Astrocyte (in vitro differentiated cells and primary cell): Measurements from ENCODE around the gene P3H2. TPM values are rescaled to one million over a fixed set of nuclear protein-coding genes. Genes with fewer than 3 reads are reported as not detected.

Source experiments
- DNase-seq: peaks from one replicate; pipeline ENCODE4 v3.0.0-alpha.2; 2010; ENCODE audit warnings: low read depth
- FAIRE-seq: peaks from 2 replicates; lab custom pipeline; 2011; peaks lifted over from hg19 to GRCh38; lab: Jason Lieb, UNC
- H2AFZ ChIP-seq: 2 replicates; pipeline ENCODE4 v1.6.0; 2012; ENCODE audit warnings: low read depth, low read length, inconsistent platforms
- H3K27ac ChIP-seq: 2 replicates; pipeline ENCODE4 v1.5.1; 2011; ENCODE audit warnings: low read depth, low read length, inconsistent platforms
- H3K27me3 ChIP-seq: 2 replicates; pipeline ENCODE4 v1.6.0; 2011; ENCODE audit warnings: low read length, inconsistent platforms; ENCODE audit not compliant: insufficient read depth
- H3K36me3 ChIP-seq: 2 replicates; pipeline ENCODE4 v1.5.1; 2011; ENCODE audit warnings: low read length, inconsistent platforms; ENCODE audit not compliant: insufficient read depth
- H3K4me1 ChIP-seq: 2 replicates; pipeline ENCODE4 v1.5.1; 2011; ENCODE audit warnings: low read length, inconsistent platforms; ENCODE audit not compliant: insufficient read depth
- H3K4me2 ChIP-seq: 2 replicates; pipeline ENCODE4 v1.6.0; 2012; ENCODE audit warnings: low read length, inconsistent platforms
- H3K4me3 ChIP-seq: 2 replicates; pipeline ENCODE4 v1.5.1; 2011; ENCODE audit warnings: low read depth, mild to moderate bottlenecking, low read length, inconsistent platforms; ENCODE audit not compliant: insufficient read depth
- H3K79me2 ChIP-seq: 2 replicates; pipeline ENCODE4 v1.6.0; 2012; ENCODE audit warnings: mild to moderate bottlenecking, low read length, inconsistent platforms; ENCODE audit not compliant: insufficient read depth
- H3K9ac ChIP-seq: 2 replicates; pipeline ENCODE4 v1.6.0; 2012; ENCODE audit warnings: mild to moderate bottlenecking, low read length, inconsistent platforms
- H3K9me3 ChIP-seq: 2 replicates; pipeline ENCODE4 v1.5.1; 2012; ENCODE audit warnings: low read depth, mild to moderate bottlenecking, low read length, inconsistent platforms; ENCODE audit not compliant: insufficient read depth
- H4K20me1 ChIP-seq: 2 replicates; pipeline ENCODE4 v1.6.0; 2012; ENCODE audit warnings: low read length, inconsistent platforms; ENCODE audit not compliant: insufficient read depth
- H3K27ac Mint-ChIP-seq: one replicate; pipeline ENCODE4 v1.8.0; 2021; ENCODE audit warnings: mild to moderate bottlenecking, mixed read lengths; ENCODE audit not compliant: unreplicated experiment
- H3K27me3 Mint-ChIP-seq: one replicate; pipeline ENCODE4 v1.8.0; 2021; ENCODE audit warnings: low read depth, mixed read lengths; ENCODE audit not compliant: unreplicated experiment
- H3K36me3 Mint-ChIP-seq: one replicate; pipeline ENCODE4 v1.8.0; 2021; ENCODE audit warnings: low read depth, mixed read lengths; ENCODE audit not compliant: unreplicated experiment
- H3K4me1 Mint-ChIP-seq: one replicate; pipeline ENCODE4 v1.8.0; 2021; ENCODE audit warnings: low read depth, mixed read lengths; ENCODE audit not compliant: unreplicated experiment
- H3K4me3 Mint-ChIP-seq: one replicate; pipeline ENCODE4 v1.8.0; 2021; ENCODE audit warnings: mild to moderate bottlenecking, moderate library complexity, mixed read lengths; ENCODE audit not compliant: unreplicated experiment
- H3K9me3 Mint-ChIP-seq: one replicate; pipeline ENCODE4 v1.8.0; 2021; ENCODE audit warnings: mild to moderate bottlenecking, mixed read lengths; ENCODE audit not compliant: unreplicated experiment
- CTCF ChIP-seq: IDR thresholded peaks from 2 replicates; pipeline ENCODE4 v1.5.1; 2011; ENCODE audit warnings: low read depth, mild to moderate bottlenecking, inconsistent platforms, low read length, moderate library complexity; ENCODE audit not compliant: insufficient read depth
- EZH2 ChIP-seq: IDR thresholded peaks from 2 replicates; pipeline ENCODE4 v1.6.1; 2012; ENCODE audit warnings: mild to moderate bottlenecking, low read length, inconsistent platforms; ENCODE audit not compliant: insufficient read depth
- total RNA-seq: library from RNA; stranded (reverse); gene quantifications from 2 replicates; pipeline ENCODE4 v1.2.1, GENCODE V29; 2021

The P3H2 gene
- total RNA-seq, 1 donor from 2014 or later: 57.7 TPM

GRCh38 chr3:190076601-190077394 is 43.9 kb downstream of the P3H2 start:
- H3K9ac ChIP-seq: peak overlapping the region; percentile 82
- DNase-seq (peak; percentile 99), FAIRE-seq (peak; percentile 96)
- peak overlapping the region; percentile 51 for H3K4me3 Mint-ChIP-seq
- H3K27ac ChIP-seq: peak overlapping the region; percentile 99
- peak overlapping the region; percentile 99 for H3K27ac Mint-ChIP-seq
- no peaks in the 10 kb centered on the region for H3K27me3 ChIP-seq
- no peaks in the 10 kb centered on the region for H3K27me3 Mint-ChIP-seq
- TF ChIP-seq CTCF (no peak), EZH2 (no peak)
- peaks cover 34% of the 10 kb centered on the region for H3K4me1 Mint-ChIP-seq
- H2AFZ ChIP-seq: peak overlapping the region; percentile 39
- H3K4me1 ChIP-seq: peaks cover 27% of the 10 kb centered on the region
- H3K9me3 ChIP-seq: no peaks in the 10 kb centered on the region
- H3K36me3 ChIP-seq: no peaks in the 10 kb centered on the region
- H3K4me2 ChIP-seq: peak overlapping the region; percentile 76
- H3K4me3 ChIP-seq: no peak overlapping the region
- peaks cover 6% of the 10 kb centered on the region for H3K79me2 ChIP-seq
- peaks cover 1% of the 10 kb centered on the region for H3K36me3 Mint-ChIP-seq
- no peaks in the 10 kb centered on the region for H3K9me3 Mint-ChIP-seq
- no peaks in the 10 kb centered on the region for H4K20me1 ChIP-seq

- Mint-ChIP-seq H3K4me3 (no peak overlapping the region), H3K9me3 (no peaks in the 10 kb centered on the region), H3K4me1 (peaks cover 31% of the 10 kb centered on the region), H3K27me3 (no peaks in the 10 kb centered on the region), H3K27ac (peak overlapping the region; percentile 99), H3K36me3 (peaks cover 1% of the 10 kb centered on the region)
- H3K4me2 ChIP-seq: peak overlapping the region; percentile 76
- no peaks in the 10 kb centered on the region for H3K27me3 ChIP-seq
- H3K4me3 ChIP-seq: no peak overlapping the region
- H3K36me3 ChIP-seq: no peaks in the 10 kb centered on the region
- no peaks in the 10 kb centered on the region for H3K9me3 ChIP-seq
- TF ChIP-seq EZH2: no peak
- no peak for TF ChIP-seq CTCF
- no peak overlapping the region for H2AFZ ChIP-seq
- H3K9ac ChIP-seq: peak overlapping the region; percentile 82
- DNase-seq (peak; percentile 49), FAIRE-seq (peak; percentile 20)
- H3K79me2 ChIP-seq: peaks cover 6% of the 10 kb centered on the region
- no peaks in the 10 kb centered on the region for H4K20me1 ChIP-seq
- H3K4me1 ChIP-seq: peaks cover 30% of the 10 kb centered on the region
- H3K27ac ChIP-seq: peak overlapping the region; percentile 99
These were observed 44.6 kb downstream of the P3H2 start for GRCh38 chr3:190076136-190076535.

GRCh38 chr3:190074817-190075216 is 45.9 kb downstream of the P3H2 start:
- Histone ChIP-seq H3K9ac (no peak overlapping the region), H3K4me1 (peaks cover 40% of the 10 kb centered on the region), H3K27ac (no peak overlapping the region), H3K4me2 (no peak overlapping the region), H3K4me3 (no peak overlapping the region), H3K36me3 (no peaks in the 10 kb centered on the region), H3K27me3 (no peaks in the 10 kb centered on the region), H2AFZ (no peak overlapping the region), H3K79me2 (peaks cover 6% of the 10 kb centered on the region), H3K9me3 (no peaks in the 10 kb centered on the region), H4K20me1 (no peaks in the 10 kb centered on the region)
- TF ChIP-seq CTCF: no peak
- Mint-ChIP-seq H3K36me3 (peaks cover 1% of the 10 kb centered on the region), H3K9me3 (no peaks in the 10 kb centered on the region), H3K27ac (peak overlapping the region; percentile 99), H3K4me1 (peaks cover 38% of the 10 kb centered on the region), H3K27me3 (no peaks in the 10 kb centered on the region), H3K4me3 (no peak overlapping the region)
- FAIRE-seq: no peak
- no peak for DNase-seq
